ENCODE results near the gene CLASP2.

The CLASP2 gene

GRCh38 chr3:33590541-33590940 lies 127.5 kb downstream of the CLASP2 start:
- DNase-seq (ENCODE audit: low read depth), result no peak
- TF ChIP-seq CTCF (IDR thresholded peaks at IDR 0.05; ENCODE audit: low read length, missing control alignments), result no peak
- H3K4me3 ChIP-seq (replicated peaks; ENCODE audit: low read depth, low read length), result no peak overlapping the region

GRCh38 chr3:33586402-33586801 lies 131.7 kb downstream of the CLASP2 start:
- TF ChIP-seq CTCF (IDR thresholded peaks at IDR 0.05; ENCODE audit: low read length, missing control alignments), result no peak
- DNase-seq (ENCODE audit: low read depth), result no peak
- H3K4me3 ChIP-seq (replicated peaks; ENCODE audit: low read depth, low read length), result no peak overlapping the region

- TF ChIP-seq CTCF (IDR thresholded peaks at IDR 0.05; ENCODE audit: low read length, missing control alignments), result no peak
- H3K4me3 ChIP-seq (replicated peaks; ENCODE audit: low read depth, low read length), result no peak overlapping the region
- no peak for DNase-seq (ENCODE audit: low read depth)
Measured at GRCh38 chr3:33582234-33582633, 135.8 kb downstream of the CLASP2 start.

GRCh38 chr3:33581666-33582065 lies 136.4 kb downstream of the CLASP2 start:
- no peak for DNase-seq (ENCODE audit: low read depth)
- H3K4me3 ChIP-seq (replicated peaks; ENCODE audit: low read depth, low read length), result no peak overlapping the region
- TF ChIP-seq CTCF (IDR thresholded peaks at IDR 0.05; ENCODE audit: low read length, missing control alignments), result no peak

- no peak for DNase-seq (ENCODE audit: low read depth)
- H3K4me3 ChIP-seq (replicated peaks; ENCODE audit: low read depth, low read length), result no peak overlapping the region
- no peak for TF ChIP-seq CTCF (IDR thresholded peaks at IDR 0.05; ENCODE audit: low read length, missing control alignments)
Measured at GRCh38 chr3:33579840-33580239, 138.2 kb downstream of the CLASP2 start.

GRCh38 chr3:33579178-33579510 lies 138.9 kb downstream of the CLASP2 start:
- DNase-seq (ENCODE audit: low read depth), result no peak
- no peak overlapping the region for H3K4me3 ChIP-seq (replicated peaks; ENCODE audit: low read depth, low read length)
- no peak for TF ChIP-seq CTCF (IDR thresholded peaks at IDR 0.05; ENCODE audit: low read length, missing control alignments)

- DNase-seq (ENCODE audit: low read depth), result peak; percentile 42
- TF ChIP-seq CTCF (IDR thresholded peaks at IDR 0.05; ENCODE audit: low read length, missing control alignments), result no peak
Measured at GRCh38 chr3:33578325-33579177, 139.5 kb downstream of the CLASP2 start.

More at GRCh38 chr3:33578325-33579177, 139.5 kb downstream of the CLASP2 start:
- H3K4me3 ChIP-seq (replicated peaks; ENCODE audit: low read depth, low read length), result no peak overlapping the region

Measured in fibroblast of pulmonary artery (primary cell).